NCI-H2107 treated with DMSO at 0.1 percent for 48 hours (cell line): ENCODE measurements around the gene RSPH1.

ENCODE experiments used
- DNase-seq: peaks from one replicate; lab custom pipeline; 2025; ENCODE audit not compliant: unreplicated experiment; lab: John Stamatoyannopoulos, UW

The RSPH1 gene

GRCh38 chr21:42451941-42452340 is 44.1 kb downstream of the RSPH1 start:
- DNase-seq = no peak

GRCh38 chr21:42448686-42449085 is 47.3 kb downstream of the RSPH1 start:
- no peak for DNase-seq

GRCh38 chr21:42447732-42448131 is 48.3 kb downstream of the RSPH1 start:
- no peak for DNase-seq

GRCh38 chr21:42447182-42447581 is 48.8 kb downstream of the RSPH1 start:
- DNase-seq = no peak

- no peak for DNase-seq
These were observed 49.5 kb downstream of the RSPH1 start for GRCh38 chr21:42446531-42446930.

- DNase-seq = no peak
These were observed 50.7 kb downstream of the RSPH1 start for GRCh38 chr21:42445311-42445710.

GRCh38 chr21:42444745-42445059 is 51.3 kb downstream of the RSPH1 start:
- DNase-seq = no peak

GRCh38 chr21:42443876-42444744 is 51.9 kb downstream of the RSPH1 start:
- no peak for DNase-seq

GRCh38 chr21:42443181-42443785 is 52.7 kb downstream of the RSPH1 start:
- no peak for DNase-seq

- DNase-seq = no peak
These were observed 54.1 kb downstream of the RSPH1 start for GRCh38 chr21:42441963-42442362.

GRCh38 chr21:42440187-42440792 is 55.7 kb downstream of the RSPH1 start:
- no peak for DNase-seq

- no peak for DNase-seq
These were observed 56.5 kb downstream of the RSPH1 start for GRCh38 chr21:42439284-42440186.

- DNase-seq = no peak
These were observed 57.5 kb downstream of the RSPH1 start for GRCh38 chr21:42438316-42439205.

- DNase-seq = no peak
These were observed 58.2 kb downstream of the RSPH1 start for GRCh38 chr21:42437786-42438185.

GRCh38 chr21:42436914-42437313 is 59.1 kb downstream of the RSPH1 start:
- DNase-seq = no peak

- no peak for DNase-seq
These were observed 60.2 kb downstream of the RSPH1 start for GRCh38 chr21:42435833-42436232.

- no peak for DNase-seq
These were observed 60.6 kb downstream of the RSPH1 start for GRCh38 chr21:42435401-42435800.

GRCh38 chr21:42434884-42435283 is 61.1 kb downstream of the RSPH1 start:
- DNase-seq = no peak

- DNase-seq = no peak
These were observed 62.0 kb downstream of the RSPH1 start for GRCh38 chr21:42433946-42434551.

- no peak for DNase-seq
These were observed 63.3 kb downstream of the RSPH1 start for GRCh38 chr21:42432695-42433094.
